DMS 273 (cell line): ENCODE data around the gene MINDY4B.

Experiments
- DNase-seq: peaks from one replicate; lab custom pipeline; 2025; ENCODE audit not compliant: unreplicated experiment; lab: John Stamatoyannopoulos, UW

The MINDY4B gene

GRCh38 chr3:150905339-150905738, at the start of gene MINDY4B:
TSS of gene MINDY4B (minus strand) at chr3:150905439. CDS start at chr3:150905439, 0 bp downstream.
- no peak for DNase-seq

- DNase-seq: no peak
Measured at GRCh38 chr3:150951923-150952322, 46.7 kb upstream of the MINDY4B start.

DNA sequence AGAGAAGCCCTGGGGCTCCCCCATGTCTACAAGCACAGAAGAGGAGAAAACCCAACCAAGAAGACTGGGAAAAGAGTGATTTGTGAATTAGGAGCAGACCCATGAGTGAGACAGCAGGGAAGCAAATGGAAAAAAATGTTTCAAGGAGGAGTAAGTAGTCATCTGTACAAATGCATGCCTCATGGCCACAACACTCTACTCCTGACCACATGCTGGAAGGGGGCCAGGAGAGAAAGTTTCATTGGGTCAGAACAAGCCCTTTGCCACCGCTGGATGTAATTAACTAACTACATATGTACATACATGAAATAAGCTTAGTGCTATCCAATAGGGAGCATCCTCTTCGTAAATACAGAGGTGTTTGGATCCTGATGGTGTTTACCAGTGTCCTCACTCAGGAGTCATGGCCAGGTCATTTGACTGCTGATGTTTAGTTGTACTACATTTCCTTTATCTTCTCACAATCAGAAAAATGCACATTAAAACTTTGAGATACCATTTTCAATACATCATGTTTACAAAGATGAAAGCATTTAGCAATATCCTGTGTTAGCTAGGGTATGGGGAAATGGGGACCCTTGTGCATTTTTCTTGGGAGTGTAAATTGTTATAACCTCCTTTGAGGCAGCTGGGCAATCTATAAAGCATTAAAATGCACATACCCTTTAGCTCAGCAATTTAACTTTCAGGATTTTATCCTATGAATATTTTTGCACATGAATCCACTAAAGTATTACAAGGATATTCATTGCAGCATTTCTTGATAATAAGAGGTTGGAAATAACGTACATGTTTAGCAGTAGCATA, 40.2 kb upstream of the MINDY4B start:
- no peak for DNase-seq

DNA sequence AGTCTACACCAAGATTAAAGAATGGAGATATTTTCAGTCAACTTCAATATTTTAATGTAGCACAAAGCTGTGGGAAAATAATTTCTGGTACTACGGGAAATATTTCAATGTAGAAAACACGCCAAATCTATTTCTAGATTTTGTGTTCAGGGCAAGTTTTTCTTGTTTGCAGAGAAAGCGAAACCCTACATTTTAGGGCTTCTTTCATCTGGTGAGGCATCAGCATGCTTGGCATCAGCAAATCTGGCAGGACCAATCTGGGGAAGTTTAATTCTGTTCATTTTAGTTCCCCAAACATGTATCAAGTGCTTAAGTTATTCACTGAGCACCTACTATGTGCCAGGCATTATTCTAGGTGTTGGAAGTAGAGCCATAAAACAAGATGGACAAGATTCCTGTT, 37.0 kb upstream of the MINDY4B start:
- no peak for DNase-seq

- DNase-seq: no peak
Measured at GRCh38 chr3:150936693-150937092, 31.5 kb upstream of the MINDY4B start.

DNA sequence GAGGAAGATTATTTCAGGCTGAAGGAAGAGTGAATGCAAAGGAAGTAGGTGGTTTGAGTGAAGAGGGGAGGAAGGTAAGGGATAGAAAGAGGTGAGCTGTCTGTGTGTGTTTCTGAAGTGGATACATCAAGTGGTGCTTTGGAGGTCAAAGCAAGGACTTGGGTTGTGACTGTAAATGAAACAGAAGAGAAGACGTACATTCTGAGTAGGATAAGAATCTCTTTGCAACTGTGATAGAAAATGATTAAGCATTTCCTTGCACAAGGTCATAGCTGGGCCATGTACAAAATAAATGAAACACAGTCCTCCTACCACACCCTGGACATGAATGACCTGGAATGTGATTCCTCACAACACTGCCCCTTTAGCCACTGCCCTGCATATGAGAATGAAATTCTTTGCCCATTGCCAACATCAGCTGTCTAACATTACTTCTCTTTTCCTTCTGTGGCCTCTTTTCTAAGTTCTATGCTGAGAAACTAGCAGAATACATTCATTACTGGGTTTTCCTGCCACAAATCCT, 28.3 kb upstream of the MINDY4B start:
- no peak for DNase-seq

- DNase-seq: no peak
Measured at GRCh38 chr3:150931745-150932144, 26.5 kb upstream of the MINDY4B start.

- DNase-seq: no peak
Measured at GRCh38 chr3:150930839-150931238, 25.6 kb upstream of the MINDY4B start.

DNA sequence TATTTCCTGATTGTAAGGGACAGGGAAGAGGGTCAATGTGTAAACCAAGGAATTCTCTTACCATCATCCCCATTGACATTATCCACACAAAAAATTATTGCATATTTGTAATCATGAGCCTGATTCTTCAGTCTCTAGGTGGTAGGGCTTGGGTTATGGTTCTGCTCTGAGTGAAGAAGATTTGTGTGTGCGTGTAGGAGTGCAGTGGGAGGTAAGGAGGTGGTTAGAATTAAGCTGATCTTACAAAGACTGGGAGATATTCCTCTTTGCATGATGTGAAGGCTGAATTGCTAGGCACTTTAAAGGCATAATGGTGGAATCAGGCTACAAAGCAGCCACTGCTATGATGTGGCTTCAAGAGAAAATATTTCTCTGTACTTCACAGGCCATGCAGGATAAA, 23.0 kb upstream of the MINDY4B start:
- no peak for DNase-seq

- no peak for DNase-seq
Measured at GRCh38 chr3:150926328-150926727, 21.1 kb upstream of the MINDY4B start.

DNA sequence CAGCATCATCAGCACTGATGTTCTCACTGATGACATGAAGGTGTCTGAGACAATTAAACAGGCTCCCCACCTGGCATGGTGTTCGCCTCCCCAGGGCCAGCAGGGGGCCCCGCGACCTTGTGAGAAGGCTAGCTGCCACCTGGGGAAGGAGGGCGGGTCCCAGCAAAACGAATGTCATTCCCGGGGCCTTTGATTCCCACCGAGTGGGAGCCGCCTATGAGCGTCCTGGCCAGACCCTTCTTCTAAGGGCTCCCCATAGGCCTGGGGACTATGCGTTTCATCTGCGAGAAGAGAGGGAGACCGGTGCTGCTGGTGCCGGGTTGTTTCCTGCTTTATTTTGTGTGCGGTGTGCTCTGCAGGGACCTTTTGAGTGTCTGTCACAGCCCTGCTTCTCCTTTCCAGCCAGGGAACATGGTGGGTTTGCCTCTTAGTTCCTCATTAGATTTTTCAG, 20.5 kb upstream of the MINDY4B start:
- DNase-seq: peak; percentile 92

GRCh38 chr3:150922611-150923010, 17.4 kb upstream of the MINDY4B start:
- DNase-seq: peak; percentile 18

DNA sequence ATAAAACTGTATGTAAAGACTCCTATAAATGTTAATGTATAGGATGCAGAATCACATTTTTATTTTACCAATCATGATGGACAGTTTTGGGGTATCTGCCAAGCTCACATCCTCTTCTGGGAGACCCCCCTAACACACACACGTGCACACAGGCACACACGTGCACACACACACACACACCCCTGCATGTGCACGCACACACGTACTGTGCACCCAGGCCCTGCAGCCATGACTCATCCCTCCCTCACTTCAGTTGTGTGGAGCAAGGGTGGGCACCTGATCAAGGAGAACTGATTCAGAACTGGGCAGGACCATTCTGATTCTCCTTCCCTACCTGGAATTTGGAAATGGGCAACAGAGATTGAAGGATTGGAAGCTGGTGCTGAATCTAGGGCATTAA, 16.0 kb upstream of the MINDY4B start:
- no peak for DNase-seq

DNA sequence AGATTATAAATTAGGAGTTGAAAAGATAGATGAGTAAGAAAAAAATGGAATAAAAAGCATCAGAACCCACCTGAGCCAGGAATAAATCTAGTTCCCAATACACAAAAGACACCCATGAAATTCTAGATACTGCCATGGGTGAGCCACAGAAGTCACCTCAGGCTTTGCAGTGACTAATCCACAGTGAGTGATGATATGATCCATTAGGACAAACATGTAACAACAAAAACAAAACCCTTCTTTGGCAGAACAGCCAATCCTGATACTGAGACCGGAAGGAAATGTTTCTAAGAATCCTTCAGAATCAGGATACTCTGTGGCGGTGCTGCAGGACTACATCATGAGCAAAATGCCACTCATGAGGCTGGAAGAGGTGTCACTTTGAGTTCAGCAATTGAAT, 15.0 kb upstream of the MINDY4B start:
- no peak for DNase-seq

- DNase-seq: peak; percentile 25
Measured at GRCh38 chr3:150917951-150918350, 12.7 kb upstream of the MINDY4B start.

DNA sequence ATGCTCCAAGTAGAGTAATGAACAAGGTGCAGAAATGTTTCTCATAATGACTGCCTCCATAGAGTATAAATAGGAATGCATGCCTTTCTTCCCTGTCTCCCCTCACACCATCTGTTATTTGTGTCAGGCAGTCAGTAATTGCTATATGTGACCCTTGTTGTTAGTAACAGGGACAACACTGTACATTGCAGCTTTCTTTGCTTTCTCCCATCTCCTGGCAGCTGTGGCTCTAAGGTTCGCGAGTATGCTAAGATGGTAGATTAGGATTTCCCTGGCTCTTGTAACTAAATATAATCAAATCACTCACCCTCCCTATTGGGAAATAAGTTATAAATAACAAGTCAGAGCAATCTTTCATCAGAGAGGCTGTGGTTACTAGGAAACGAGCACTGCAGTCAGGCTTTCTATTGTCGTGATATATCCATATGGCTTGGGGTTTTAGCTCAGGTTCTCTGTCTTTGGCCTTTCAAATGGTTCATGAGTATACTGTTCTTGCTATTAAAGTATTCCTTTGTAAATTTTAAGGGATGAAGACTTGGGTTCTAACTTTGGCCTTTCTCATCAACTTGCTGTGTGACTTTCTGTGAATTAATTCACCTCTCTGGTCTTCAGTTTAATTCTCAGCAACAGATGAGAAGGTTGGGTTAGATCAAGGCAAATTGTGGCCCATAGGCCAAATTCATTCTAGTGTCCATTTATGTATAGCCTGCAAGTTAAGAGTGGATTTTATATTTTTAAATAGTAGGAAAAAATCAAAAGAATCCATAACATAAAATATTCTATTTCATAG, 8.1 kb upstream of the MINDY4B start:
- peak; percentile 78 for DNase-seq

GRCh38 chr3:150912501-150912900, 7.3 kb upstream of the MINDY4B start:
- no peak for DNase-seq

- DNase-seq: peak; percentile 64
Measured at GRCh38 chr3:150911771-150912170, 6.5 kb upstream of the MINDY4B start.

DNA sequence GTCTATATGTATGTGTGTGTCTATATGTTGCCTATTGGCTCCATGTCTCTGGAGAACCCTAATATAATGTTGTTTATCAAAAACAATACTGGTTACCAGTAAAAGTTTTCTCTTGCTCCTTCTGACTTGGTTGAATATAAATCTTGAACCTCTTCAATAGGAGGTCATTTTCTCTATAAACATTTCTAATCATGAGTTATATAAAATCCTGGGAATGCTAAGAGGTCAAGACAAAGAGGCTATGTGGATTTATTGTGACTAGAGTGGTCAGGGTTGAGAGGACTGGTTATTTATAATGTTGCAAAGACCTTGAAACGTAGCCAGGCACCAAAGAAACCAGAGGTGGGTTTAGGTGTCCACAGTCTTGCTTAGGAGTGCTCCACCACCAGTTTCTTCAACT, 1.2 kb upstream of the MINDY4B start:
- no peak for DNase-seq

DNA sequence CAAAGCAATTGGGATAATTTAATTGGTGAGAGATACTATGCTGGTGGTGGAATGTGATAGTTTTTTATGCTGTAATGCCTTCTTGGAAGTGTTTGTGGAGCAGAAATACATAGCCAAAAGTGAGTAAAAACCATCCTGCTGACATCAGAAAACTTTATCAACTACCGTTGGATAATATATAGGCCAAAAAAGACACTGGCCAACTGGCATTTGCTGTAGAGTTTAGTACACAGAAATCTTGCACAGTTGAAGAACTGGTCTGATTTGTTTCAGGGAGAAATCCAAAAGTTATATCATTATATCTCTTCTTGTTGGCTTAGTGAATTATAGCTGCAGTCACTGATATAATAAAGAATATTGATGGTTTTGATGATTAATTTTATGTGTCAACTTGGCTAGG, 507 bp upstream of the MINDY4B start:
- DNase-seq: no peak

- DNase-seq: no peak
Measured at GRCh38 chr3:150902988-150903387, 2.3 kb downstream of the MINDY4B start.

- DNase-seq: no peak
Measured at GRCh38 chr3:150901793-150902192, 3.4 kb downstream of the MINDY4B start.
